ENCODE results near the gene ANKRD33B.

Gene ANKRD33B

GRCh38 chr5:10578293-10578665, 14.4 kb downstream of the ANKRD33B start:
- DNase-seq (ENCODE audit: low read depth in 2 of 2): no peak

- DNase-seq (ENCODE audit: low read depth in 2 of 2): no peak
These were observed 15.0 kb downstream of the ANKRD33B start for GRCh38 chr5:10578869-10579268.

- DNase-seq (ENCODE audit: low read depth in 2 of 2): no peak
These were observed 16.0 kb downstream of the ANKRD33B start for GRCh38 chr5:10579536-10580521.

DNA sequence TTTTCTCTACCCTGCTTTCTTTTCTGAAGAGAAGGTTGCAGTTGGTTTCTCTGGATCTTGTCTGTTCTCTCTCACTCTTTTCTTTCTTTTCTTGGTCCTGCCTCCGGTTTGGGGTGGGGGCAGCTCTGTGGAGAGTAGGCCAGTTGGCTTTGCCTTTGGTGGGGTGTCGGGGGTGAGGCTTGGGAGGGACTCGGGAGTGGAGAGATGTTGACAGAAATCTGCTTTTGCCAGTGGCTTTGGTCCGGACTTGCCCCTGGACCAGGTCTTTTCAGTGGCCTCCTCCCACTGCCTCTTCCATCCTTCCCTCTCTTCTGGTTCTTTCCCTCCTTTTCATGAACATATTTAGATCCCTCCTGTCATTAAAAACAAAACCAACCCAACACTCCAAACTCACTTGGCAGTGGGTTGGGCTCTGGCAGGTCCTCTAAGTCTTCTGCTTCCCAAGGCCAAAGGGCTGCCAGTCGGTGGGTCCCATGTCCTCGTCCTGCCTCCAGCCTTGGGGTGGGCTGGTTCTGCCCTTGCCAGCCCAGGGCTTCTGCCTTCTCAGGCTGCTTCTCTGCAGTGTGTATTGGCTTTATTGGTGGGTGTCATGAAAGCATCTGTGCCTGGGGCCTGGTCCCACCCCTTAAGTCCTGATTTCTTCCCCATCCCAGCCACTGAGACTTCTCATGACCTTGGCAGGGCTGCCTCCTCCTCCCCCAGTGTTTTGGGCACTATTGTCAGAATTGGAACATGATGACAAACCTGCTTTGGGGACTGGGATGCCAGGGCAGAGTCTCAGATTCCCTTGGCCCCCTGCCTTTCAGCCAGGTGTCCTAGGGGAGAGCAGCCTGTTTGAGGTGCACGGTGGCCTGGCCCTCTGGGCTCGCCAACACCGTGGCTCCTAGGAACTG, 16.9 kb downstream of the ANKRD33B start:
- no peak for DNase-seq (ENCODE audit: low read depth in 2 of 2)

DNA sequence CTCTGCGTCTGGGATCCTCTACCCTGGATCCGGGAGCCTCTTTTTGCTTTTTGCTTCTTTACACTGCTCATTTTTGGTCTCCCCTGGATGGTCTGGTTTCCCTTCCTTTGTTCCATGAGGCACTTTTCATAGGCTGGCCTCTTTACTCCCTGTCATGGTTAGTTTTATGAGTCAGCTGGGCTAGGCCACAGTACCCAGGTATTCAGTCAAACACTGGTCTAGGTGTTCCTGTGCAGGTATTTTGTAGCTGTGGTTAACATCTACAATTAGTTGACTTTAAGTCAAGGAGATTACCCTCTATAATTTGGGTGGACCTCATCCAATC, 17.5 kb downstream of the ANKRD33B start:
- no peak for DNase-seq (ENCODE audit: low read depth in 2 of 2)

GRCh38 chr5:10581867-10582511, 18.1 kb downstream of the ANKRD33B start:
- DNase-seq (ENCODE audit: low read depth in 2 of 2): no peak

DNA sequence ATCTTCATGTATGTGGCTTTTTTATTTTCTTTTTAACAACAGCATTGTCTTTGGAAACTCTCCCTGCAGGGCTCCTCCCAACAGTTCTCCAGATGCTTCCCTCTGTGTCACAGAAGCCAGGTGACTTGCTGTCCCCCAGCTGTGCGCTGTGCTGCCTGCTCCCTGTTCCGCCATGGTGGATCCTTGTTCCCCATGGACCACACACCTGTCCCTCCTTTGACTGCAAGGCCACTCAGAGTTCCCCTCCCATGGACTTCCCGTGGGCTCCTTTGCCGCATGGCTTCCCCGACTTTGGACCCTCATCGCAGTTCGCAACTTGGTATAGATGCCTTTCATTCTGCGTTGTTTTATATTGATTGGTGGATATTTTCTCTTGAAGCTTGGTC, 18.6 kb downstream of the ANKRD33B start:
- DNase-seq (ENCODE audit: low read depth in 2 of 2): no peak

DNA sequence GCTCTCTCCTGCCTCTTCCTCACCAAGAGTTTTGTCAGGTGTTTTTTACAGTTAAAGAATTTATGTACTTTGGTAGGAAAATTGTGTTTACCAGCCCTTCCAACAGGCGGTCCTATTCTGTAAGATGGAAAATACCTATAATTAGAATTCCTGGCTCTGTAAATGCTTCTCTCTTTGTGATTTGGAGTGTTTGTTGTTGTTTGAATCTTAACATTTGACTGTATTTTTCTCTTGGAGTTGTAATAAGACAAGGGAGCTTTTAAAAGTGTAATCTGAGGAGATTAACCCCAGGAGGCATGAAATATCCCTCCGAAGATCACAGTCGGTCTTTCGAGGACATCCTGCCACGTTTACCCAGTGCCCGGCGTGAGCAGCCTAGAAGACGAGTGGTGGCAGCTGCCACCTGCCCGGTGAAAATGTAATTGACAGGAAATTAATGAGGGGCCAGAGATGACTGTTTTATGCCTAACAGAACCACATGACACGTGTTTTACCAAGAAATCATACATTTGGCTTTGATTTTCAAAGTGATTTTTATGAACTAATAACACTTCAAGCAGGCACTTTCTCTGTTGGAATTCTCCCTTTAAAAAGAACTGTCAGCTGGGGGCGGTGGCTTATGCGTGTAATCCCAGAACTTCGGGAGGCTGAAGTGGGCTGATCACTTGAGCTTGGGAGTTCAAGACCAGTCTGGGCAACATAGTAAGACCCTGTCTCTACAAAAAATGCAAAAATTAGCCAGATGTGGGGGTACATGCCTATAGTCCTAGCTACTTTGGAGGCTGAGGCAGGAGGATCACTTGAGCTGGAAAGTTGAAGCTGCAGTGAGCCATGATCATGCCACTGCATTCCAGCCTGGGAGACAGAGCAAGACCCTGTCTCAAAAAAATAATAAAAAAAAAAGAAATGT, 20.0 kb downstream of the ANKRD33B start:
- DNase-seq (ENCODE audit: low read depth in 2 of 2): no peak

DNA sequence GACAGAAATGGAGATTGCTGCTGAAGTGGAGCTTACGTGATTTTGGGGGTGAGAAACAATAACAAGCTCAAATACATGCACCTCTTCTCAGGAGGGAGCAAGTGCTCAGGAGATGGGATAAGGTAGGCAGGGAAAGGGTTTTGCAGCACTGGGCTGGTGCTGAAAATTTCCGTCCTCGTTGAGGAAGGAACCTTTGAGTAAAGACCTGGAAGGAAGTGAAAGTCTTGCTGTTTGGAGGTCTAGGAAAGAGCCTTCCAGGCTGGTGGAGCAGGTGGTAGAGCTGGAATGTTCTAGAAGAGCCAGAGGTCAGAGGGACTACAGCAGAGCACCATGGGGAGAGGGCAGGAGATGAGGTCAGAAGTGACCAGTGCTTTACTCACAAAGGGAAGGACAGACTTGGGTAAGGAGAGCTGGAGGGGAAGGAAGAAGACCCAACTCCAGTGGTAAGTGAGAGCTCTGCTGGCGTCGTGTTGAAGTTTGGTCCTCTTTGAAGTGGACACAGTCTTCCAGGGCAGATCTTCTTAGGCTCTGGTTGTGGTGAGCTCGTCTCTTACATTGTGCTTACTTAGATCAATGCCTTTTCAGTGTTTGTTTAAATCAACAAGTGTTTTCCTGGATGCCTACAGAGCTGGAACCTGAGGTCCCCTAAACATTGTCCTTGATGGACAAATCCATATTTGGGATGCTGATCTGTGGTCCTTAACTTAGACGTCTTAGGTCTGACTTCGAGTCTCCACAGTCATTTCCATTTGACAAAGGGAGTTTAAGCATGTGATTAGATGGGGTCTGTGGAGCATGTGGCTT, 21.0 kb downstream of the ANKRD33B start:
- DNase-seq (ENCODE audit: low read depth in 2 of 2): no peak

DNA sequence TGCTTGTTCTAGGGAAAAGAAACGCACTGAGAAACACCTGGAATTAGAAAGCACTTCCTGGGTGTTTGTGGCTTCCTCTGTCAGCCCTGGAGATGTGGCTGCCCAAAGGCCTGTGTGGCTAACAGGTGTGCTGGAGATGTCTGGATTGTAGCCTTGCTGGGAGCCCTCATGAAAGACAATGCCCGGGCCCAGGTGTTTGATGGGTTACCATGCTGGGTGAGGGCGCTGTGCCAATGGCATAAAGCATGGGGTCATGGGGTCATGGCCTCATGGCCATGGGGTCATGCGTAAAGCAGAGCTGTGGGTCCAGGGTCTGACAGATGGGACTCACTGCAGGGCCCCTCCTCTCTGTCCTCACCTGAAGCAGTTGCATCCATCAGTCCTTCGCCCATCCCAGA, 21.6 kb downstream of the ANKRD33B start:
- DNase-seq (ENCODE audit: low read depth in 2 of 2): no peak

- DNase-seq (ENCODE audit: low read depth in 2 of 2): no peak
These were observed 22.1 kb downstream of the ANKRD33B start for GRCh38 chr5:10586008-10586407.

GRCh38 chr5:10586555-10586954, 22.7 kb downstream of the ANKRD33B start:
- no peak for DNase-seq (ENCODE audit: low read depth in 2 of 2)

- no peak for DNase-seq (ENCODE audit: low read depth in 2 of 2)
These were observed 24.4 kb downstream of the ANKRD33B start for GRCh38 chr5:10588109-10588775.

DNA sequence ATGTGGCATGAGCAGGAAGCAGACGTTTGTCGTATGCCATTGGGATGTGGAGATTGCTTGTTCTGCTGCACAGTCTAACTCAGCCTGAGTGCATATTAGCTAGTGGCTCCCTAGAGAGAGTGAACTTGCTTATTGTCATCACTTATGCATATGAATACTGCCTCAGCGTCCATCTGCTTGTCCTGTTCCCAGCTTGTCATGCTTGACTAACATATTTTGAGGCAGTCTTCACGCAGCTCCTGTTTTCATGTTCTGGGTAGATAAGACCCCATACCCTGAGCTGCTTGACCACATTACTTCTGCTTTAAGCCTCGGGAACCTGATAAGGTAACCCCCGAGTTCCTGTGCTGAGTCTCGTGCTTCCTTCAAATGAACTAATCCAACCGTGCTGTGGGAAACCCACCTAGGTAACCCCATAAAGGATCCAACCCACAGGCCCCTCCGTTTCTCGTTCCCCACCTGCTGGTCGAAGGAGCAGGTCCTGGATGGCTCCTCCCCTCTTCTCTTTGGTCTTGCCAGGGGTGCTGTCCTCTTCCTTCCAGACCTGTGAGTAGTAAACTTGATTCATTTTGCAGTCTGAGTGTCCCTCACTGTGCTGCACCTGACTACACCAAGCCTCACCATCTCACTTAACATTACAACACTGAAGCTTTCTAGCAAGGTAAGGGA, 25.0 kb downstream of the ANKRD33B start:
- no peak for DNase-seq (ENCODE audit: low read depth in 2 of 2)

GRCh38 chr5:10590226-10590999, 26.5 kb downstream of the ANKRD33B start:
- no peak for DNase-seq (ENCODE audit: low read depth in 2 of 2)

- no peak for DNase-seq (ENCODE audit: low read depth in 2 of 2)
These were observed 27.3 kb downstream of the ANKRD33B start for GRCh38 chr5:10591159-10591558.

DNA sequence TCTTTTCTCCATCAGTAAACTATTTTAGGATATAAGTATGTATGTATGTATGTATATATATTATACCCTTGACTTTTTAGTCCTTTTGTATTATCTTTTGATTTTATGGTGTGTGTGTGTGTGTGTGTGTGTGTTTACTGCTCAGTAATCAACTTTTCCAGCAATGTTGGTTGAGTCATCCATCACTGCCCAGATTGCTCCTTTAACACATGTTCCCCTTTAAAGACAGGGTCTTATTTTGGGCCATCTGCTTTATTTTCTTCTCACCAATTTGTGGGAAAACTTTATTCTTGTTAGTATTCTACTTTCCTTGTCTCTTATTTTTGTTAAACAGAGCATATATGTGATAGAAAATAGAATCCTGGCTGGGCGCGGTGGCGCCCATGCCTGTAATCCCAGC, 28.1 kb downstream of the ANKRD33B start:
- no peak for DNase-seq (ENCODE audit: low read depth in 2 of 2)

DNA sequence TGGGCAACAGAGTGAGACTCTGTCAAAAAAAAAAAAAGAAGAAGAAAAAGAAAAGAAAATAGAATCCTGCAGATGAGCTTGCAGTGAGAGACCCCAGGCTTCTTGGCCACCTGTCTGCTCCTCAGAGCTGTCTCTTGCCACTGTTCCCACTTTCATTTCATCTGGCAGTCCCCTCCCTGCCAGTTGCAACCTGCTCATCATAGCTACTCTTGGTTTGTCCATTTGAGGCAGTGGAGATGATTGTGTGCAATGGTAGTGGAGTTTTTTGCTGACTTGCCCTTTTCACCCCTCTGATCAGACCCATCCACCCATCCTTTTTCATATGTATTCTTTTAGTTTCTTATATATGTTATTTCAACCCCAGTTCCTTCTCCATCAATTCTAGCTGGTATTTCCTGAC, 28.7 kb downstream of the ANKRD33B start:
- DNase-seq (ENCODE audit: low read depth in 2 of 2): no peak

Measured in stimulated activated CD4-positive, alpha-beta T cell treated with anti-CD3 and anti-CD28 coated beads, Interleukin-12 subunit alpha, Interleukin-12 subunit beta, amount 100 ng/mL, for 24 hours (primary cell).